ENCODE measurements around the gene OGA.
A peak's percentile ranks its signal among the peaks of the same experiment; 100 is the strongest.

The OGA gene

DNA sequence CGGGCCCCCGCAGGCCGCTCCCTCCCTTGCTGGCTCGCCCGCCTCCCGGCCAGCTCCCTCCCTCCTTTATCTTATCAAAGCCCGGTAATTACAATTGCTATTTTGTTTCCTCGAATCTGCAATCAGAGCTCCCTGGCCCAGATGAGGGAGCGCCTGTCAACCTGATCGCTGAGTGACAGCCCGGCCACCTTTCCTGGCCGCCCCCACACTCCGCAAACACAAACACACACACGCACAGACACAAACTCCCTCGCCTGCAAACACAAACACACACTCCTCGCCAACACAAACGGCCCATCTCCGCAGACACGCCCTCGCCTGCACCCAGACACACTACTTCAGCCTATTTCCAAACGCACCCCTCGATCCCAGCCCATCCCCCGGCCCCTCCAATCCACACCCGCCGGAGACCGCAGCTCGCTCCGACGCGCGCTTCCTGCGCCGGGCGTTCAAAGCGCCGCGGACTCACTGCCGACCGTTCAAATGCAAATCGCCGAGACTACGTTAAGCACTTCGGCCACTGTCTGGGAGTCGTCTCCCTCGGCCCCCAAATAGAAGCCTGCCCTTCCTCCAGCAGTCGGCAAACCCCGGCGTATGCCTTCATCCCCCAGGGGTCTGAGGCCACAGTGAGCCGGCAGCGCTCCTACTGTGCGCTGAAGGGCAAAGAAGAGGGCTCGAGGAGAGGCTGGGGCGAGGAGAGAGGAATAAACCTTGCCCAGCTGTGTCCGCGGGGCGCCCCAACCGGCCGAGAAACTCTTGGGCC, 39.3 kb downstream of the OGA start (continued):
- TF ChIP-seq, protein P1, sequence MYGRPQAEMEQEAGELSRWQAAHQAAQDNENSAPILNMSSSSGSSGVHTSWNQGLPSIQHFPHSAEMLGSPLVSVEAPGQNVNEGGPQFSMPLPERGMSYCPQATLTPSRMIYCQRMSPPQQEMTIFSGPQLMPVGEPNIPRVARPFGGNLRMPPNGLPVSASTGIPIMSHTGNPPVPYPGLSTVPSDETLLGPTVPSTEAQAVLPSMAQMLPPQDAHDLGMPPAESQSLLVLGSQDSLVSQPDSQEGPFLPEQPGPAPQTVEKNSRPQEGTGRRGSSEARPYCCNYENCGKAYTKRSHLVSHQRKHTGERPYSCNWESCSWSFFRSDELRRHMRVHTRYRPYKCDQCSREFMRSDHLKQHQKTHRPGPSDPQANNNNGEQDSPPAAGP (tag by site-specific recombination; IDR thresholded peaks at IDR 0.05), result peak; percentile 96
- TF ChIP-seq ZNF621 (tag by site-specific recombination; IDR thresholded peaks at IDR 0.05) (no peak), ZBTB48 (tag by site-specific recombination; IDR thresholded peaks at IDR 0.05) (peak; percentile 74), ZNF785 (tag by site-specific recombination; IDR thresholded peaks at IDR 0.05) (no peak), ZNF394 (tag by site-specific recombination; IDR thresholded peaks at IDR 0.05; ENCODE audit: borderline replicate concordance) (no peak), ZNF776 (tag by site-specific recombination; IDR thresholded peaks at IDR 0.05; ENCODE audit: borderline replicate concordance) (no peak), ZSCAN23 (tag by site-specific recombination; IDR thresholded peaks at IDR 0.05) (0 out of 2 replicates have a peak, but pooled peaks have one; percentile 25), KLF7 (tag by site-specific recombination; IDR thresholded peaks at IDR 0.05; ENCODE audit: borderline replicate concordance) (peak; percentile 70; the same call in 1 of the 2 replicates), SP7 (tag by site-specific recombination; IDR thresholded peaks at IDR 0.05) (peak; percentile 93), ZNF19 (tag by site-specific recombination; IDR thresholded peaks at IDR 0.05; ENCODE audit: low read depth) (no peak), ZNF132 (tag by site-specific recombination; IDR thresholded peaks at IDR 0.05; ENCODE audit: borderline replicate concordance) (no peak), ZIC2 (tag by site-specific recombination; IDR thresholded peaks at IDR 0.05) (peak; percentile 5; the same call in 1 of the 2 replicates), ZNF157 (tag by site-specific recombination; IDR thresholded peaks at IDR 0.05) (no peak), ZNF596 (tag by site-specific recombination; IDR thresholded peaks at IDR 0.05) (no peak), MZF1 (tag by site-specific recombination; IDR thresholded peaks at IDR 0.05; ENCODE audit: borderline replicate concordance) (no peak), ZNF121 (tag by site-specific recombination; IDR thresholded peaks at IDR 0.05) (no peak), SP2 (tag by site-specific recombination; IDR thresholded peaks at IDR 0.05) (peak; percentile 61), GFI1B (tag by site-specific recombination; IDR thresholded peaks at IDR 0.05) (0 out of 2 replicates have a peak, but pooled peaks have one; percentile 13), ZFHX2 (tag by site-specific recombination; conservative IDR thresholded peaks at IDR 0.05) (peak; percentile 99), ZNF133 (tag by site-specific recombination; IDR thresholded peaks at IDR 0.05) (no peak), HOXD13 (CRISPR knock-in tag; IDR thresholded peaks at IDR 0.05; ENCODE audit: borderline replicate concordance) (no peak), ZNF433 (tag by site-specific recombination; IDR thresholded peaks at IDR 0.05; ENCODE audit: low read depth) (no peak), EGR2 (tag by site-specific recombination; IDR thresholded peaks at IDR 0.05; ENCODE audit: low read depth) (peak; percentile 99), SETDB1 (IDR thresholded peaks at IDR 0.05; ENCODE audit: insufficient read length, low read length) (no peak), ZNF549 (tag by site-specific recombination; IDR thresholded peaks at IDR 0.05) (no peak), BCL11A (tag by site-specific recombination; IDR thresholded peaks at IDR 0.05; ENCODE audit: low read depth) (no peak), WT1 (tag by site-specific recombination; IDR thresholded peaks at IDR 0.05) (peak; percentile 89), KLF16 (tag by site-specific recombination; IDR thresholded peaks at IDR 0.05) (no peak), ZXDB (tag by site-specific recombination; IDR thresholded peaks at IDR 0.05) (peak; percentile 74; the same call in 1 of the 2 replicates), SCRT1 (tag by site-specific recombination; IDR thresholded peaks at IDR 0.05; ENCODE audit: borderline replicate concordance) (no peak), PRDM1 (tag by site-specific recombination; IDR thresholded peaks at IDR 0.05) (no peak)
- TF ChIP-seq, protein P2, sequence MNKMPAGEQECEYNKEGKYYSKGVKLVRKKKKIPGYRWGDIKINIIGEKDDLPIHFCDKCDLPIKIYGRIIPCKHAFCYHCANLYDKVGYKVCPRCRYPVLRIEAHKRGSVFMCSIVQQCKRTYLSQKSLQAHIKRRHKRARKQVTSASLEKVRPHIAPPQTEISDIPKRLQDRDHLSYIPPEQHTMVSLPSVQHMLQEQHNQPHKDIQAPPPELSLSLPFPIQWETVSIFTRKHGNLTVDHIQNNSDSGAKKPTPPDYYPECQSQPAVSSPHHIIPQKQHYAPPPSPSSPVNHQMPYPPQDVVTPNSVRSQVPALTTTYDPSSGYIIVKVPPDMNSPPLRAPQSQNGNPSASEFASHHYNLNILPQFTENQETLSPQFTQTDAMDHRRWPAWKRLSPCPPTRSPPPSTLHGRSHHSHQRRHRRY (tag by site-specific recombination; IDR thresholded peaks at IDR 0.05), result no peak
- TF ChIP-seq, protein P3, sequence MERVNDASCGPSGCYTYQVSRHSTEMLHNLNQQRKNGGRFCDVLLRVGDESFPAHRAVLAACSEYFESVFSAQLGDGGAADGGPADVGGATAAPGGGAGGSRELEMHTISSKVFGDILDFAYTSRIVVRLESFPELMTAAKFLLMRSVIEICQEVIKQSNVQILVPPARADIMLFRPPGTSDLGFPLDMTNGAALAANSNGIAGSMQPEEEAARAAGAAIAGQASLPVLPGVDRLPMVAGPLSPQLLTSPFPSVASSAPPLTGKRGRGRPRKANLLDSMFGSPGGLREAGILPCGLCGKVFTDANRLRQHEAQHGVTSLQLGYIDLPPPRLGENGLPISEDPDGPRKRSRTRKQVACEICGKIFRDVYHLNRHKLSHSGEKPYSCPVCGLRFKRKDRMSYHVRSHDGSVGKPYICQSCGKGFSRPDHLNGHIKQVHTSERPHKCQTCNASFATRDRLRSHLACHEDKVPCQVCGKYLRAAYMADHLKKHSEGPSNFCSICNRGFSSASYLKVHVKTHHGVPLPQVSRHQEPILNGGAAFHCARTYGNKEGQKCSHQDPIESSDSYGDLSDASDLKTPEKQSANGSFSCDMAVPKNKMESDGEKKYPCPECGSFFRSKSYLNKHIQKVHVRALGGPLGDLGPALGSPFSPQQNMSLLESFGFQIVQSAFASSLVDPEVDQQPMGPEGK (tag by site-specific recombination; IDR thresholded peaks at IDR 0.05), result peak; percentile 46; the same call in 1 of the 2 replicates
- TF ChIP-seq, protein P4, sequence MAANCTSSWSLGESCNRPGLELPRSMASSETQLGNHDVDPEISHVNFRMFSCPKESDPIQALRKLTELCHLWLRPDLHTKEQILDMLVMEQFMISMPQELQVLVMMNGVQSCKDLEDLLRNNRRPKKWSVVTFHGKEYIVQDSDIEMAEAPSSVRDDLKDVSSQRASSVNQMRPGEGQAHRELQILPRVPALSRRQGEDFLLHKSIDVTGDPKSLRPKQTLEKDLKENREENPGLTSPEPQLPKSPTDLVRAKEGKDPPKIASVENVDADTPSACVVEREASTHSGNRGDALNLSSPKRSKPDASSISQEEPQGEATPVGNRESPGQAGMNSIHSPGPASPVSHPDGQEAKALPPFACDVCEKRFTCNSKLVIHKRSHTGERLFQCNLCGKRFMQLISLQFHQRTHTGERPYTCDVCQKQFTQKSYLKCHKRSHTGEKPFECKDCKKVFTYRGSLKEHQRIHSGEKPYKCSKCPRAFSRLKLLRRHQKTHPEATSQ (tag by site-specific recombination; IDR thresholded peaks at IDR 0.05), result 0 out of 2 replicates have a peak, but pooled peaks have one; percentile 32
- TF ChIP-seq, protein P5, sequence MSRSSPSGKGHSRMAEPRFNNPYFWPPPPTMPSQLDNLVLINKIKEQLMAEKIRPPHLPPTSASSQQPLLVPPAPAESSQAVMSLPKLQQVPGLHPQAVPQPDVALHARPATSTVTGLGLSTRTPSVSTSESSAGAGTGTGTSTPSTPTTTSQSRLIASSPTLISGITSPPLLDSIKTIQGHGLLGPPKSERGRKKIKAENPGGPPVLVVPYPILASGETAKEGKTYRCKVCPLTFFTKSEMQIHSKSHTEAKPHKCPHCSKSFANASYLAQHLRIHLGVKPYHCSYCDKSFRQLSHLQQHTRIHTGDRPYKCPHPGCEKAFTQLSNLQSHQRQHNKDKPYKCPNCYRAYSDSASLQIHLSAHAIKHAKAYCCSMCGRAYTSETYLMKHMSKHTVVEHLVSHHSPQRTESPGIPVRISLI (tag by site-specific recombination; IDR thresholded peaks at IDR 0.05), result no peak
